T-helper 17 cell (primary cell): ENCODE results near the gene PSMD12. TPM values are rescaled to one million over a fixed set of nuclear protein-coding genes. Genes with fewer than 3 reads are reported as not detected.

ENCODE experiments used
- ATAC-seq: fragments of 150-1000 bp; cut with Tn5 transposase; 2 replicates; pipeline ENCODE4 v1.10.0; 2021; ENCODE audit warnings: mild to moderate bottlenecking, moderate library complexity
- DNase-seq, 3 donors: peaks; one replicate each; pipeline versions ENCODE4 v3.0.0 to v3.0.0-alpha.2; 2020 to 2021
- H3K9me3 ChIP-seq: one replicate; pipeline ENCODE4 v1.7.0; 2013; ENCODE audit warnings: low read length, mild to moderate bottlenecking; ENCODE audit not compliant: control insufficient read depth, poor library complexity, severe bottlenecking
- H3K27ac Mint-ChIP-seq: one replicate; pipeline ENCODE4 v1.8.0; 2022; ENCODE audit warnings: mild to moderate bottlenecking, moderate library complexity, mixed read lengths
- H3K27me3 Mint-ChIP-seq: one replicate; pipeline ENCODE4 v1.8.0; 2022; ENCODE audit warnings: mixed read lengths
- H3K36me3 Mint-ChIP-seq: one replicate; pipeline ENCODE4 v1.8.0; 2022; ENCODE audit warnings: low read depth, mixed read lengths
- H3K4me1 Mint-ChIP-seq: one replicate; pipeline ENCODE4 v1.8.0; 2022; ENCODE audit warnings: mild to moderate bottlenecking, mixed read lengths
- H3K4me3 Mint-ChIP-seq: one replicate; pipeline ENCODE4 v1.8.0; 2022; ENCODE audit warnings: mild to moderate bottlenecking, moderate library complexity, mixed read lengths
- total RNA-seq, 4 donors: library from RNA in 2 of 4; stranded (reverse) in 2 of 4; gene quantifications; one replicate each; pipeline ENCODE4 v1.2.3 and lab custom pipeline; 2022 to 2026

Gene PSMD12
- total RNA-seq, 2 donors from 2014 or later: 43.4 to 53.8 TPM

DNA sequence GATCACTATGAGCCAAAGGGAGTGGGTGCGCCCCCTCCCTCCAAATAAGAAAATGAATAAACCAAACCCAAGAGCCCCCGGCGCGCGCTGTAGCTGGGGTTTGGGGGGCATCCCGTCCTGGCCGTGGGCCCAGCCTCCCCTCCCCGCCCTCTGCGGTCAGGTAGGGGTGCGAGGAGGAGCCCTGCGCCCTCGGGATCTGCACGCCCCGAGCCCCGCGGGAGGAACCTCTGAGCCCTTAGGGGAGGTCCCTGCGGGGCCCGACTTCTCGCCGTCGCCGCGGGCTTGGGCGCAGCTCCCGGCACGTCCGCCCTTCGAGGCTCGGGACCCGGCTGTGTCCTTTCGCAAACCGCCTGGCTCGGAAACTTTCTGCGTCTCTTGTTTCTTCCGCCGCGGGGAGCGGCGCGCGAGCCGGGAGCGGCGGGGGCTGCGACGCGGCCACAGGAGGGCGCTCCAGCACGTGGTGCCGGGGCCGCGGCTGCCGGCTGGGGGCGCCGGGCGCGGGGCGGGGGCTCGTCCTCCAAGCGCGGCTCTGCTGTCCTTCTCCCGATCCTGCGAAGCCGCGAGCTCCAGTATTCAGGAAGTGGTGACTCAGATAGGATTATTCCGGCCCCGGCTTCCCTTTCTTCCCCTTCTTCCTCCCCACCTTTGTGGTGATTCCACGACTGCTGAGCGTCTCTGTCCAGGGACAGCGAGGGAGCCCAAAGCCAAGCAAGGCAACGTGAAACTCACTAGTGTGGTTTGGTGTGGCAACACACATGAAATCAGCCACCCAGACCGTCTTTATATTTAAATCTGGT lies 12.3 kb upstream of the PSMD12 start:
- H3K27ac Mint-ChIP-seq: peak overlapping the region; percentile 93
- no peaks in the 10 kb centered on the region for H3K36me3 Mint-ChIP-seq

DNA sequence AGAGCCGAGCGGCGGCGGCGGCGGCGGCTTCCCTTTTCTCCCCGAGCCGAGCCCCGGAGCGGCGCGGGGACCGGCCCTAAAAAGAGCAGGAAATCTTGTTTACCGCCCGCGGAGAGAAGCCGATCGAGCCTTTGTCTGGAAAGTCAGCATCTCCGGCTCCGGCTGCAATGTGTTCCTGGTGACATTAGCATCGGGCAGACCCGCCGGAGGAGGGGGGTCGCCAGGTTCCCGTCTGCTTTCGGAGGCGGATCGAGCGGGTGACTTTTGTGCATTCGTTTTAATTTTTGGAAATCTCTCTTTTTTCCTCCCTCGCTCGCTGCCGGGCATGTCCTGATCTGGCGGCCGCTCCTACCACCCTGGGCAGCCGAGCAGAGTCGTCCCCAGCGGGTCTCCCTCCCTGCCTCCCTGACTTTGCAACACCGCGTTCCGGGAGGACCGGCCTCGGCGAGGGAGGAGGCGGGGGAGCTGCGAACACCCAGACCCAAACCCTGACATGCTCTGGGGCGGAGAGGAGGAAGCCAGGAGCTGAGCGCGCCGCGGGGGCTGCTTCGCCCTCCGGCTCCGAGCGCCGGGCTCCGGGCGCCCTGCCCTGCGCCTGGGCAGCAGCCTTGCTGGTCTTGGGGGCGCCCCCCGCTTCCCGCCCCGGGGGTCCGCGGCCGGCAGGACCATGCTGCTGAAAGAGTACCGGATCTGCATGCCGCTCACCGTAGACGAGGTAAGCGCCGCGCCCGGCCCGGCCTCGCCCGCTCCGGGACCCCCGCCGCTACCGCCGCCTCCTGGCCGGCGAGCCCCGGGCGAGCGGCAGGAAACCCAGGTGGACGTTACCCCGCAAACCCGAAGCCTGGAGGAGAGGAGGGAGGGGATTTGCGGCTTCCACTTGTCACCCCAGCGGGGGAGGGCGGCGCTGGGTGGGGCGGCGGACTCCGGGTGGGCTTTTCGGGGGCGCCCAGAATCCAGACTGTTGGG lies 11.4 kb upstream of the PSMD12 start:
- ATAC-seq (peak; percentile 30), DNase-seq (peak; percentile 28 to 36 (median 35))
- Mint-ChIP-seq H3K27me3 (no peaks in the 10 kb centered on the region), H3K4me1 (peaks cover 40% of the 10 kb centered on the region), H3K4me3 (peak overlapping the region; percentile 89), H3K27ac (peak overlapping the region; percentile 93), H3K36me3 (no peaks in the 10 kb centered on the region)
- H3K9me3 ChIP-seq: no peaks in the 10 kb centered on the region

More for the DNA sequence above, 12.3 kb upstream of the PSMD12 start:
- ATAC-seq: peak; percentile 51
- peaks cover 40% of the 10 kb centered on the region for H3K4me1 Mint-ChIP-seq
- H3K27me3 Mint-ChIP-seq: no peaks in the 10 kb centered on the region
- peak overlapping the region; percentile 96 for H3K4me3 Mint-ChIP-seq
- H3K9me3 ChIP-seq: no peaks in the 10 kb centered on the region
- peak; percentile 76 to 79 (median 77) for DNase-seq

DNA sequence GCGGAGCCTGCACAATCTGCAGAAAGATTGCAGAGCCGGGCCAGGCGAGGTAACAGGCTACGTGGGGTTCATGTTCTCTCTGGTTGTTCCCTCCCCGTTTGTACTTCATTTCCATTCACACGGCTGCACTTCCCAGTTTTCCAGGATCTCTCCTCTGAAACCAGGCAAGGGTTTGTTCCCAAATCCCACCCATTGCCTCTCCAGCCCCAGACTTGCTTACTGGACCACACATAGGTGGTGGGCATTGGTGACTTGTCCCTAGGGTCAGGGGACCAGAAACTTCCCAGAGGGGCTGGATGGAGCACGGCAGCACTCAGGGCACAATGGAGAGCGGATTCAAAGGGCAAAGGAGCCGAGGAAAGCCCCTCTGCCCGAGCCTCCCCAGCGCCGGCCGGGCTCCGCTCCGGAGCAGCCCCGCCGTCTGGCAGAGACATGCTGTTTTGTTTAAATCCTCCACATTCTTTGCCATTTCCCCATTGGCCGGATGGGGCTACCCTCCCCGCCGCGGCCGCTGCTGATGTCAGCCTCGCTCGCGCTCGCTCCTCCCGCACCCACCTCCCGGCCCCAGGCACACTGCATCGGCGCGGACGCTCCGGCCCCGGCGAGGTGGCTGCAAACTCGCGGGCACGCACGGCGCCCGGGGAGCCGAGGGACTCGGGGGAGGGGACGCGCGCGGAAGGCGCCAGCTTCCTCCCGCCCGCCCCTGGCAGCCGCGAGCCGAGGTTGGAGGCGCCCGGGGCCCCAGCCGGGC lies 10.5 kb upstream of the PSMD12 start, which contains the start of gene PITPNC1:
TSS of gene PITPNC1 (plus strand) at position 545 of the 751 bp plus-strand sequence.
- no peaks in the 10 kb centered on the region for H3K9me3 ChIP-seq
- Mint-ChIP-seq H3K4me3 (peak within 1 kb of the TSS; percentile 89), H3K4me1 (peaks cover 33% of the 10 kb centered on the region), H3K36me3 (no peaks in the 10 kb centered on the region), H3K27ac (peak within 1 kb of the TSS; percentile 71), H3K27me3 (no peaks in the 10 kb centered on the region)
- ATAC-seq (peak; percentile 78), DNase-seq (peak; percentile 73 to 81 (median 79))

DNA sequence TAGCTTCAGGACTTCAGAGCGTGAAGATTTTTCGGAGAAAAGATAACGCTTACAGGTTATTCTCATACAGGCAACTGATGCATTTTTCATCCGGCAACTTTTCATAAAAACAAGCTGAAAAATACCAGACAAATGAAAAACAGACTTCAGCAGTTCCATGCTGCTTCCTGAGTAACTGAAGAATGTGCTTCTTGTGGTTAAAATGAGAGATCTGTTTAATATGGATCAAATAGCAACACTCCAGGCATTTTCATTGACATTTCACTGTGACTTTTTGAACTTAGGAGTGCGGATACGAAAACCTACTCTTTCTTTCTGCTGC lies 10.0 kb upstream of the PSMD12 start:
- DNase-seq: no peak
- H3K4me1 Mint-ChIP-seq: peaks cover 29% of the 10 kb centered on the region
- H3K4me3 Mint-ChIP-seq: peak overlapping the region; percentile 89
- H3K27ac Mint-ChIP-seq: peak overlapping the region; percentile 71
- H3K36me3 Mint-ChIP-seq: no peaks in the 10 kb centered on the region
- H3K9me3 ChIP-seq: no peaks in the 10 kb centered on the region
- H3K27me3 Mint-ChIP-seq: no peaks in the 10 kb centered on the region
- no peak for ATAC-seq

DNA sequence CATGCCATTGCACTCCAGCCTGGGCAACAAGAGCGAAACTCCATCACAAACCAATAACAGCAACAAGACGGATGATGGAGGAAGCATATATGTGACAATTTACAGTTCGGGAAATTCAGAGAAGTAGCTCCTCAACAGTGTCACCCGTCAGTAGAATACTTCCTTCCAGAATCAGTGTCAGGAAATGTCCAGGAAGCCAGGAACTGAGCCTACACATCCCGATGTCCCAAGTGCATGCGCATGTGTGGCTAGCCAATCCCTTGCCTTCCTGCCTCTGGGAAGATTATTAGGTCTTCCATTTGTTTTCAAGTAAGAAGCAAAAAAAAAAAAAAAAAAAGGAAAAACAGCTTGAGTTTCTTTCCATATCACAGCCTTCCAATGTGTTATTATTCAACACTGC lies 9.3 kb upstream of the PSMD12 start:
- no peak overlapping the region for H3K4me3 Mint-ChIP-seq
- H3K4me1 Mint-ChIP-seq: peaks cover 29% of the 10 kb centered on the region
- no peaks in the 10 kb centered on the region for H3K9me3 ChIP-seq
- no peaks in the 10 kb centered on the region for H3K27me3 Mint-ChIP-seq
- ATAC-seq: no peak
- no peak overlapping the region for H3K27ac Mint-ChIP-seq
- no peaks in the 10 kb centered on the region for H3K36me3 Mint-ChIP-seq
- no peak for DNase-seq

DNA sequence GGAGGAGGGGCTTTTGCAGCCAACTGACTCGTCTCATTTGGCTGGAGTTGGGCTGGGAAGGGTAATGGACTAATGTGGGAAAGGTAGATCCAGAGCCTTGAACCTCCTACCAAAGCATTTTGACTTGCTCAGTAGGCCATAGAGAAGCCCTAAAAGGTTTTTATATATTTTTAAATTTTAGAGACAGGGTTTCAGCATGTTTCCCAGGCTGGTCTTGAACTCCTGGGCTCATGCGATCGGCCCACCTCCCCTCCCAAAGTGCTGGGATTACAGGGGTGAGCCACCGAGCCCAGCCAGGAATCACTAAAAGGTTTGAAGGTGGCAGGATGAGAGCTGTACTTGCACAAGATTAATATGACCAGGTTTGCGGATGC lies 8.7 kb upstream of the PSMD12 start:
- H3K4me1 Mint-ChIP-seq: peaks cover 28% of the 10 kb centered on the region
- H3K27me3 Mint-ChIP-seq: no peaks in the 10 kb centered on the region
- no peak for ATAC-seq
- DNase-seq: no peak
- no peaks in the 10 kb centered on the region for H3K36me3 Mint-ChIP-seq
- peak overlapping the region; percentile 72 for H3K4me3 Mint-ChIP-seq
- no peaks in the 10 kb centered on the region for H3K9me3 ChIP-seq
- H3K27ac Mint-ChIP-seq: peak overlapping the region; percentile 49

DNA sequence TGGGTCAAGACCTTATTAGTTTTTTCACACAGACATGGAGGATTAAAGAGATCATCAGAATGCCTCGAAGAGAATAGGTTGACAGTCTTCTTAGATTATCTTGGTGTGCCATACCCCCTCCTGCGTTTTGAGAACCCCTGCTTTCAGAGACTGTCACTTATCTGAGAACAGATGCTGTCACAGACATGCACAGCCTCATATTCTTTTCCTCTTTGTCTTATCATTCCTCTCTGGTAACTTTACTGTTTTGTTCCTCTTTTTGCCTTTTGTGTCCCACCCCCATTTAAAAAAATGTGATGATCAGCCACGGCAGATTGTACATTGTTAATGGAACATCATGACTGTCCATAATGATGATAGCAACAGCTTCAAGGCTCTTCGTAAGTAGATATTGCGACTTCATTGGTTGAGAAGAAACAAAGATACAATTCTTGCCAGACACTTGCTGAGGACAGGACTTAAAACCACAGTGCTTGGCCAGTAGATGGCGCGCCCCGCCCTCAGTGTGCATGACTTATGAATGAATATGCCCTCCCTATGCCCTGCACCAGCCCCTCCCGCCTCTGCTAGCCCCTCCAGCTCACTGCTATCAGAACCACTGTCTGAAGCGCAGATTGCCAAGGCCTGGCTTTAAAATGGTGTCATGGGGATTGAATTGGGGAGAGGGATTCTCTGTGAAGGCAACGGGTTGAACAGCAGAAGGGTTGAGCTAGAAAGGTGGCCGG lies 8.1 kb upstream of the PSMD12 start:
- peaks cover 23% of the 10 kb centered on the region for H3K4me1 Mint-ChIP-seq
- peak; percentile 50 for ATAC-seq
- no peaks in the 10 kb centered on the region for H3K27me3 Mint-ChIP-seq
- peak; percentile 75 to 81 (median 75) for DNase-seq
- no peaks in the 10 kb centered on the region for H3K36me3 Mint-ChIP-seq
- peak overlapping the region; percentile 72 for H3K4me3 Mint-ChIP-seq
- H3K27ac Mint-ChIP-seq: peak overlapping the region; percentile 49
- H3K9me3 ChIP-seq: no peaks in the 10 kb centered on the region

DNA sequence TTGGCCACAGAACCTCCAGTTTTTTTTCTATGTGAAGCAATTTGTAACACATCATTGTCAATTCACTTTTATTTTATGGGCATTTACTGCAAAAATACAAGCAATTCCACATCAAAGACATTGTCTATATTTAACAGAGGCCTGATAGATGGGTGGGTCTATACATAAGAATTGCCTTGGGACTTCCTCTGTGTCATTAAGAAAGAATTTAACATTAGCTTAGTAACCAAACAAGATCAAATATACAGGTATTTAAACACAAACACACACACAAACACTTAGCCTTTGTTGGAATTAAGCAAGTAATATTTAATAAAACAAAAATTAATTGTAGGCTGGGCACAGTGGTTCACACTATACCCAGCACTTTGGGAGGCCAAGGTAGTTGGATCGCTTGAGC lies 6.4 kb upstream of the PSMD12 start:
- Mint-ChIP-seq H3K27me3 (no peaks in the 10 kb centered on the region), H3K36me3 (no peaks in the 10 kb centered on the region), H3K4me3 (no peak overlapping the region), H3K4me1 (peaks cover 16% of the 10 kb centered on the region), H3K27ac (no peak overlapping the region)
- ATAC-seq: no peak
- no peak for DNase-seq
- H3K9me3 ChIP-seq: no peaks in the 10 kb centered on the region

DNA sequence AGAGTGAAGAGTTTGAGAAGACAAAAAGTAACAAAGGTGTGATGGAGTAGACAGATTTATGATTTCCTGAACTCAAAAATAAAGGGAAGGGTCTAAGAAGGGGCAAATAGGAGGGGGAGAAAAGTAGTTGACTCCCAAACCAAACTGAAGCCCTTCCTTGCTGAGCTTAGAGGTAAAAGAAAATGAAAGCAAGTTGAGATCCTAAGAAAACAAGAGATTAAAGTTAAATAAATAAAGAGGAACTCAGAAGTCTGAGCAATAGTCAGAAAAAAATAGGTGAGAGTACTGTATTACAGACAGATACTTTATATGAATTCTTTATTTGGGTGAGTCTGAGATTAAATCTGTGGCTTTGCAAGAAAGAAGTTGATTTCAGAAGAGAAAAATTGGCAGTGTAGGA lies 3.3 kb upstream of the PSMD12 start:
- H3K27me3 Mint-ChIP-seq: no peaks in the 10 kb centered on the region
- peaks cover 4% of the 10 kb centered on the region for H3K36me3 Mint-ChIP-seq
- peaks cover 21% of the 10 kb centered on the region for H3K4me1 Mint-ChIP-seq
- H3K9me3 ChIP-seq: no peaks in the 10 kb centered on the region
- ATAC-seq: no peak
- no peak for DNase-seq
- no peak overlapping the region for H3K4me3 Mint-ChIP-seq
- no peak overlapping the region for H3K27ac Mint-ChIP-seq

DNA sequence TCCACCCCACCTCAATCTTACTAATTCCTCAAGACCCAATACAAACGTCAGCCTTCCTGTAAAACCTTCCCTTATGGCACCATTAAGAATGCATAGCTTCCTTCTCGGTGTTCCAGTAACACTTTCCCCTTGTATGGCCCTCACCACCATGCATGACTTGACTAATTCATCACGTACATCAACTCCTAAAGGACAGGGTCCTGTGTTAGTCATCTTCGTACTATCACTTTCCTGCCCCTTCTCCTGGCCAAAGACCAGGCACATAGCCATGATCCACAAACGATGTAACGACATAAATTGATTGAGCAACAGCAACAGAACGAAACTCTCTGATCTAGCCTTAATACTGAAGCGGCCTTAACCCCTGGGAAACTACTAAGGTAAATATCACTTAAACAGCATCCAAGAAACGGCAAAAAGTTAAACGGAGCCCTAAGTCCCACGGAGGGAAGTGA lies 612 bp downstream of the PSMD12 start:
- Mint-ChIP-seq H3K27ac (peak overlapping the region; percentile 98), H3K4me3 (peak overlapping the region; percentile 100), H3K4me1 (peaks cover 39% of the 10 kb centered on the region), H3K27me3 (no peaks in the 10 kb centered on the region), H3K36me3 (peaks cover 4% of the 10 kb centered on the region)
- ATAC-seq (peak; percentile 37), DNase-seq (no peak)
- no peaks in the 10 kb centered on the region for H3K9me3 ChIP-seq

DNA sequence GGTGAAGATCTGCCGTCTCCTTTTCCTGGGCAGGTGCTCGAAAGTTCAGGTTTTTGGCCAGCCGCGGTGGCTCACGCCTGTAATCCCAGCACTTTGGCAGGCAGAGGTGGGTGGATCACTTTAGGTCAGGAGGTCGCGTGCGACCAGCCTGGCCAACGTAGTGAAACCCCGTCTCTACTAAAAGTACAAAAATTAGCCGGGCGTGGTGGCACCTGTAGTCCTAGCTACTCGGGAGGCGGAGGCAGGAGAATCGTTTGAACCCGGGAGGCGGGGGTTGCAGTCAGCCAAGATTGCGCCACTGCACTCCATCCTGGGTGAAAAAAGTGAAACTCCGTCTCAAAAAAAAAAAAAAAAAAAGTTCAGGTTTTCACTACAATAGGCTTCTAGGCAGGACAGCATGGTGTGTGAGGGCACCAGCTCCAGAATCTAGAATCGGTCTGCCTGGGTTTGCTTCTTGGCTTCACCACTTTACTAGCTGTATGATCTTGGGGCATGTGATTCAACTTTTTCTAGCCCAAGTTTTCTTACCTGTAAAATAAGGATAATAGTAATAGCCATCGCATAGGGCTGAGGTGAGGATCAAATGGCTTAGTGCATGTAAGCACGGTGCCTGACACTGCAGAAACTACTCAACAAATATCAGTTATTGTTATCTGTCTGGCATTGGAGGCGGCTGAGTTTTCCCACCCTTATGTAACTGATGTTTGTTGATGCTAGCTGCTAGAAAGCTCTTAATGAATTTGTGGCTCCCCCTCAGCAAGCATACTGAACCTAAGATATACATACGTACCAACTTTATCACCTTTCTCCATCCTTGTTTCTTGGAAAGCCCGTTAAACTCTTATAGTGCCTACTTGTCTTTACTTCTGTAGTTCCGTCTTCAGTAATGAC lies 1.3 kb downstream of the PSMD12 start:
- Mint-ChIP-seq H3K4me1 (peaks cover 46% of the 10 kb centered on the region), H3K4me3 (peak overlapping the region; percentile 100), H3K27ac (peak overlapping the region; percentile 98), H3K27me3 (no peaks in the 10 kb centered on the region), H3K36me3 (peaks cover 4% of the 10 kb centered on the region)
- no peaks in the 10 kb centered on the region for H3K9me3 ChIP-seq
- DNase-seq (no peak), ATAC-seq (peak; percentile 2)
